ENCODE results near the gene MBTPS1. TPM values are rescaled to one million over a fixed set of nuclear protein-coding genes. Genes with fewer than 3 reads are reported as not detected.

The MBTPS1 gene
- total RNA-seq, 2 donors from 2014 or later, result 69.6 to 80.7 TPM

DNA sequence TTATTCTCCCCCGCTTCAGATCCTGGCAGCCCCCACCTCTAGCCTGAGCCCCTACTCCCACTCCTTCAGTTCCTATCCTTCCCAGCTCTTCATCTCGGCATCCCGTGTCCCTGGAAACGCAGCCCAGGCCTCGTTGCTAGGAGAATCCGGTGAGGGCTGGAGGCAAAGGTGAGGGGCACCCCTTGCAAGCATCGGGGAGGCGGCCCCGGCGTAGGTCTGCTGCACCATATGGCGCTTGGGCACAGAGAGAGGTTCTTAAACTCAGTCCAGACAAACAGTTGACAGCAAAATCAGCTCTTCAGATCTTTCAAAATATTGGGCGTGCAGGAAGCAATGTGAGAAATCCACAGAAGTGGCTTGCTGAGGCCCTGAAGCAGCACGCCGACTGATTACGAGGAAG lies 89.1 kb downstream of the MBTPS1 start:
- H3K9ac ChIP-seq (ENCODE audit: low read depth in 2 of 2, low read length in 2 of 2), result no peak overlapping the region
- H3K4me1 ChIP-seq, result no peaks in the 10 kb centered on the region
- H3K4me3 ChIP-seq, result no peak overlapping the region
- intact Hi-C loops (cut with DNase I), result no loop called here
- no peaks in the 10 kb centered on the region for H3K36me3 ChIP-seq
- H3K27ac ChIP-seq, result no peak overlapping the region
- no peaks in the 10 kb centered on the region for H3K9me3 ChIP-seq
- DNase-seq, result no peak
- TF ChIP-seq, protein P1, sequence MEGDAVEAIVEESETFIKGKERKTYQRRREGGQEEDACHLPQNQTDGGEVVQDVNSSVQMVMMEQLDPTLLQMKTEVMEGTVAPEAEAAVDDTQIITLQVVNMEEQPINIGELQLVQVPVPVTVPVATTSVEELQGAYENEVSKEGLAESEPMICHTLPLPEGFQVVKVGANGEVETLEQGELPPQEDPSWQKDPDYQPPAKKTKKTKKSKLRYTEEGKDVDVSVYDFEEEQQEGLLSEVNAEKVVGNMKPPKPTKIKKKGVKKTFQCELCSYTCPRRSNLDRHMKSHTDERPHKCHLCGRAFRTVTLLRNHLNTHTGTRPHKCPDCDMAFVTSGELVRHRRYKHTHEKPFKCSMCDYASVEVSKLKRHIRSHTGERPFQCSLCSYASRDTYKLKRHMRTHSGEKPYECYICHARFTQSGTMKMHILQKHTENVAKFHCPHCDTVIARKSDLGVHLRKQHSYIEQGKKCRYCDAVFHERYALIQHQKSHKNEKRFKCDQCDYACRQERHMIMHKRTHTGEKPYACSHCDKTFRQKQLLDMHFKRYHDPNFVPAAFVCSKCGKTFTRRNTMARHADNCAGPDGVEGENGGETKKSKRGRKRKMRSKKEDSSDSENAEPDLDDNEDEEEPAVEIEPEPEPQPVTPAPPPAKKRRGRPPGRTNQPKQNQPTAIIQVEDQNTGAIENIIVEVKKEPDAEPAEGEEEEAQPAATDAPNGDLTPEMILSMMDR (IDR thresholded peaks at IDR 0.05), result no peak
- H3K27me3 ChIP-seq, result no peaks in the 10 kb centered on the region

GRCh38 chr16:84026606-84027005 lies 90.1 kb downstream of the MBTPS1 start:
- H3K4me1 ChIP-seq, result no peaks in the 10 kb centered on the region
- H3K36me3 ChIP-seq, result no peaks in the 10 kb centered on the region
- no peak overlapping the region for H3K4me3 ChIP-seq
- H3K9me3 ChIP-seq, result no peaks in the 10 kb centered on the region
- no peak overlapping the region for H3K9ac ChIP-seq (ENCODE audit: low read depth in 2 of 2, low read length in 2 of 2)
- no peak overlapping the region for H3K27ac ChIP-seq
- intact Hi-C loops (cut with DNase I), result no loop called here
- TF ChIP-seq, protein P1 (IDR thresholded peaks at IDR 0.05), result no peak
- no peaks in the 10 kb centered on the region for H3K27me3 ChIP-seq
- no peak for DNase-seq

GRCh38 chr16:84024854-84025253 lies 91.9 kb downstream of the MBTPS1 start:
- Histone ChIP-seq H3K36me3 (no peaks in the 10 kb centered on the region), H3K27ac (no peak overlapping the region), H3K4me1 (no peaks in the 10 kb centered on the region), H3K4me3 (no peak overlapping the region), H3K9ac (ENCODE audit: low read depth in 2 of 2, low read length in 2 of 2) (no peak overlapping the region), H3K9me3 (no peaks in the 10 kb centered on the region), H3K27me3 (no peaks in the 10 kb centered on the region)
- TF ChIP-seq, protein P1 (IDR thresholded peaks at IDR 0.05), result no peak
- no peak for DNase-seq
- intact Hi-C loops (cut with DNase I), result no loop called here

- intact Hi-C loops (cut with DNase I), result no loop called here
- TF ChIP-seq, protein P1 (IDR thresholded peaks at IDR 0.05), result no peak
- no peaks in the 10 kb centered on the region for H3K4me1 ChIP-seq
- H3K36me3 ChIP-seq, result no peaks in the 10 kb centered on the region
- no peak overlapping the region for H3K4me3 ChIP-seq
- H3K27ac ChIP-seq, result no peak overlapping the region
- no peak for DNase-seq
- H3K9me3 ChIP-seq, result no peaks in the 10 kb centered on the region
- no peaks in the 10 kb centered on the region for H3K27me3 ChIP-seq
- H3K9ac ChIP-seq (ENCODE audit: low read depth in 2 of 2, low read length in 2 of 2), result no peak overlapping the region
Observed at GRCh38 chr16:84022644-84023043, 94.1 kb downstream of the MBTPS1 start.

- Histone ChIP-seq H3K9ac (ENCODE audit: low read depth in 2 of 2, low read length in 2 of 2) (no peak overlapping the region), H3K36me3 (no peaks in the 10 kb centered on the region), H3K4me3 (no peak overlapping the region), H3K27ac (no peak overlapping the region), H3K4me1 (no peaks in the 10 kb centered on the region), H3K9me3 (no peaks in the 10 kb centered on the region), H3K27me3 (no peaks in the 10 kb centered on the region)
- intact Hi-C loops (cut with DNase I), result no loop called here
- no peak for DNase-seq
- TF ChIP-seq, protein P1 (IDR thresholded peaks at IDR 0.05), result no peak
Observed at GRCh38 chr16:84021488-84021887, 95.3 kb downstream of the MBTPS1 start.

- intact Hi-C loops (cut with DNase I), result no loop called here
- no peaks in the 10 kb centered on the region for H3K36me3 ChIP-seq
- no peaks in the 10 kb centered on the region for H3K9me3 ChIP-seq
- H3K9ac ChIP-seq (ENCODE audit: low read depth in 2 of 2, low read length in 2 of 2), result no peak overlapping the region
- no peaks in the 10 kb centered on the region for H3K4me1 ChIP-seq
- H3K27me3 ChIP-seq, result no peaks in the 10 kb centered on the region
- TF ChIP-seq, protein P1 (IDR thresholded peaks at IDR 0.05), result no peak
- H3K27ac ChIP-seq, result no peak overlapping the region
- no peak overlapping the region for H3K4me3 ChIP-seq
- no peak for DNase-seq
Observed at GRCh38 chr16:84020353-84020752, 96.4 kb downstream of the MBTPS1 start.

All from colonic mucosa (tissue), 4 donors.